PC-9 (cell line): Measurements from ENCODE around the gene SLC8A1.

ENCODE experiments used
- CTCF ChIP-seq: fragments of 200-600 bp; sonication (generic); conservative IDR thresholded peaks from 2 replicates; pipeline ENCODE4 v1.6.1; 2017; ENCODE audit warnings: mixed run types, antibody characterized with exemption, mild to moderate bottlenecking, moderate library complexity
- EZH2 ChIP-seq: fragments of 200-600 bp; sonication (generic); IDR thresholded peaks from 2 replicates; pipeline ENCODE4 v1.8.0; 2017; ENCODE audit warnings: antibody characterized with exemption, low read depth

DNA sequence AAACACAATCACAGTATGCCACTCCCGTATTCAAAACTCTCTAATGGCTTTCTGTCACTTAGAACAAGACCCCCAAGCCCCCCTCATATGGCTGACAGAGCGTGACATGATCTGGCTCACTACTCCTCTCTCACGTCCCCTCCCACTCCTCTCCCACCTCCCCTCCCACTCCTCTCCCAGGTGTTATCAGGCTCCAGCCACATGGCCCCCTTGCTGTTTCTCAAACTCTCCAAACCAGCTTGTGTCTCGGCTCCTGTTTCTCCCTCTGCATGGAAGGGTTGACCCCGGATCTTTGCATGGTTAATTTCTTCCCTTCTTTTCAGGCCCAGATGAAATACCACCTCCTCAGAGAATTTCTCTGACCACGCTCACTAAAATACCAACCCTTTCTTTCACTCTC lies 180.8 kb downstream of the SLC8A1 start:
- TF ChIP-seq CTCF (no peak), EZH2 (no peak)
